Stimulated activated CD4-positive, alpha-beta T cell treated with anti-CD3 and anti-CD28 coated beads, Interleukin-1b, Interleukin-23, amount 100 ng/mL, for 1 hour (primary cell): ENCODE results near the gene CLIP4.
"Not testable (repeated sequence)": the region's sequence is repeated elsewhere in the genome, so short reads cannot be mapped to it uniquely, and the experiment has no call there.

Experiments
- DNase-seq, 2 donors: peaks; one replicate each; pipeline ENCODE4 v3.0.0-alpha.2; 2020; ENCODE audit warnings: low read depth in 2 of 2

CLIP4 gene

GRCh38 chr2:29114946-29115609 lies at the start of gene CLIP4:
Gene CLIP4, plus strand, starts transcription at chr2:29115415. Its CDS starts 5,974 bp downstream, at chr2:29121389.
- DNase-seq, result peak in 1 of 2 donors; percentile 48

GRCh38 chr2:29066271-29066860 lies 48.8 kb upstream of the CLIP4 start:
- DNase-seq, result no peak

GRCh38 chr2:29066997-29067605 lies 48.1 kb upstream of the CLIP4 start:
- DNase-seq, result no peak

- DNase-seq, result no peak
Measured at GRCh38 chr2:29068513-29068912, 46.7 kb upstream of the CLIP4 start.

- no peak for DNase-seq
Measured at GRCh38 chr2:29070526-29070925, 44.7 kb upstream of the CLIP4 start.

GRCh38 chr2:29071032-29071975 lies 43.9 kb upstream of the CLIP4 start:
- DNase-seq, result no peak

GRCh38 chr2:29072251-29072650 lies 43.0 kb upstream of the CLIP4 start:
- DNase-seq, result no peak

GRCh38 chr2:29072971-29073725 lies 42.1 kb upstream of the CLIP4 start:
- no peak for DNase-seq

GRCh38 chr2:29073933-29074332 lies 41.3 kb upstream of the CLIP4 start:
- no peak for DNase-seq

- DNase-seq, result no peak
Measured at GRCh38 chr2:29074411-29074810, 40.8 kb upstream of the CLIP4 start, which contains the start of gene PCARE. Gene PCARE, minus strand, starts transcription at chr2:29074523. Its CDS starts 262 bp downstream, at chr2:29074261.

- DNase-seq, result no peak
Measured at GRCh38 chr2:29075894-29076705, 39.1 kb upstream of the CLIP4 start.

GRCh38 chr2:29079887-29080286 lies 35.3 kb upstream of the CLIP4 start:
- no peak for DNase-seq

GRCh38 chr2:29080886-29081743 lies 34.1 kb upstream of the CLIP4 start:
- DNase-seq, result no peak

- DNase-seq, result no peak
Measured at GRCh38 chr2:29082804-29083495, 32.3 kb upstream of the CLIP4 start.

- DNase-seq, result no peak
Measured at GRCh38 chr2:29084554-29084953, 30.7 kb upstream of the CLIP4 start.

- not testable (repeated sequence) for DNase-seq
Measured at GRCh38 chr2:29090311-29090710, 24.9 kb upstream of the CLIP4 start.

GRCh38 chr2:29096969-29097368 lies 18.2 kb upstream of the CLIP4 start:
- DNase-seq, result no peak

GRCh38 chr2:29097569-29097968 lies 17.6 kb upstream of the CLIP4 start:
- DNase-seq, result no peak

GRCh38 chr2:29100564-29100963 lies 14.7 kb upstream of the CLIP4 start:
- DNase-seq, result no peak
